ENCODE data around the gene SBNO2.

Gene SBNO2

DNA sequence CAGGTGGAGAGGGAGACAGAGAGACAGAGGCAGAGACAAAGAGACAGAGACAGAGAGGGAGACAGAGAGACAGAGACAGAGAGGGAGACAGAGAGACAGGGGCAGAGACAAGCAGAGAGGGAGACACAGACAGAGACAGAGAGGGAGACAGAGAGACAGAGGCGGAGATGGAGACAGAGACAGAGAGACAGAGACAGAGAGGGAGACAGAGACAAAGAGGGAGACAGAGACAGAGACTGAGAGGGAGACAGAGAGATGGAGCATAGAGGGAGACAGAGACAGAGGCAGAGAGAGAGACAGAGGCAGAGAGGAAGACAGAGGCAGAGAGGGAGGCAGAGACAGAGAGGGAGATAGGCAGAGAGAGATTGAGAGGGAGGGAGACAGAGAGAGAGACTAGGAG is 29.3 kb downstream of the SBNO2 start:
- DNase-seq: no peak
- Histone ChIP-seq H3K36me3 (peaks cover 14% of the 10 kb centered on the region), H3K4me1 (no peaks in the 10 kb centered on the region), H3K27me3 (no peaks in the 10 kb centered on the region), H3K4me3 (ENCODE audit: low read depth, low read length) (no peak overlapping the region), H3K9me3 (no peaks in the 10 kb centered on the region)
- TF ChIP-seq, protein P1, sequence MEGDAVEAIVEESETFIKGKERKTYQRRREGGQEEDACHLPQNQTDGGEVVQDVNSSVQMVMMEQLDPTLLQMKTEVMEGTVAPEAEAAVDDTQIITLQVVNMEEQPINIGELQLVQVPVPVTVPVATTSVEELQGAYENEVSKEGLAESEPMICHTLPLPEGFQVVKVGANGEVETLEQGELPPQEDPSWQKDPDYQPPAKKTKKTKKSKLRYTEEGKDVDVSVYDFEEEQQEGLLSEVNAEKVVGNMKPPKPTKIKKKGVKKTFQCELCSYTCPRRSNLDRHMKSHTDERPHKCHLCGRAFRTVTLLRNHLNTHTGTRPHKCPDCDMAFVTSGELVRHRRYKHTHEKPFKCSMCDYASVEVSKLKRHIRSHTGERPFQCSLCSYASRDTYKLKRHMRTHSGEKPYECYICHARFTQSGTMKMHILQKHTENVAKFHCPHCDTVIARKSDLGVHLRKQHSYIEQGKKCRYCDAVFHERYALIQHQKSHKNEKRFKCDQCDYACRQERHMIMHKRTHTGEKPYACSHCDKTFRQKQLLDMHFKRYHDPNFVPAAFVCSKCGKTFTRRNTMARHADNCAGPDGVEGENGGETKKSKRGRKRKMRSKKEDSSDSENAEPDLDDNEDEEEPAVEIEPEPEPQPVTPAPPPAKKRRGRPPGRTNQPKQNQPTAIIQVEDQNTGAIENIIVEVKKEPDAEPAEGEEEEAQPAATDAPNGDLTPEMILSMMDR (IDR thresholded peaks at IDR 0.05; ENCODE audit: low read depth, low read length): no peak

DNA sequence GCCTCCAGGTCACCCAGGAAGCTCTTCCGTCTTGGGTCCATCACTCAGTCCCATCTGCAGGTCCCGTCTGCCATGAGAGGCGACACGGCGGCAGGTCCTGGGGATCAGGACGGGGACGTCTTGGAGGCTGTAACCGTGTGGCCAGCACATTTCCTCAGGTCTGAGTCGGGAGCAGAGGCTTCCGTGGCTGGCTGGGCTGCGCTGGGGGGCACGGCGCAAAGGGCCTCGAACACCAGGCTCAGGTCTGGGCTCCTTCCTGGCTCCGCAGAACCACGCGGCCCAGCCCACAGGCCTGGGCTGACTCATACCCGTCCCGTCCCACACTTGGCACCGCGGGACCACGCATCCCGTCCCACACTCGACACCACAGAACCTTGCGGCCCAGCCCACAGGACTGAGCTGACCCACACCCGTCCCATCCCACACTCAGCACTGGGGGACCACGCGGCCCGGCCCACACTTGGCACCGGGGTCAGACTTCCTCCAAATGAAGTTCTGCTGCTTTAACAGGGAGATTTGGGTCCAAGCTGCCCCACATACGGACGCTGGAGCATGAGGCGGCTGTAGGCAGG is 30.2 kb downstream of the SBNO2 start:
- Histone ChIP-seq H3K36me3 (peaks cover 14% of the 10 kb centered on the region), H3K27me3 (no peaks in the 10 kb centered on the region), H3K9me3 (no peaks in the 10 kb centered on the region), H3K4me3 (ENCODE audit: low read depth, low read length) (no peak overlapping the region), H3K4me1 (no peaks in the 10 kb centered on the region)
- TF ChIP-seq, protein P1 (IDR thresholded peaks at IDR 0.05; ENCODE audit: low read depth, low read length): no peak
- DNase-seq: no peak

GRCh38 chr19:1141944-1142343 is 32.1 kb downstream of the SBNO2 start:
- Histone ChIP-seq H3K4me1 (no peaks in the 10 kb centered on the region), H3K36me3 (peaks cover 14% of the 10 kb centered on the region), H3K9me3 (no peaks in the 10 kb centered on the region), H3K4me3 (ENCODE audit: low read depth, low read length) (no peak overlapping the region), H3K27me3 (no peaks in the 10 kb centered on the region)
- DNase-seq: no peak
- TF ChIP-seq, protein P1 (IDR thresholded peaks at IDR 0.05; ENCODE audit: low read depth, low read length): no peak

GRCh38 chr19:1140272-1141027 is 33.6 kb downstream of the SBNO2 start:
- no peak overlapping the region for H3K4me3 ChIP-seq (ENCODE audit: low read depth, low read length)
- no peaks in the 10 kb centered on the region for H3K27me3 ChIP-seq
- TF ChIP-seq, protein P1 (IDR thresholded peaks at IDR 0.05; ENCODE audit: low read depth, low read length): no peak
- no peaks in the 10 kb centered on the region for H3K9me3 ChIP-seq
- DNase-seq: no peak
- peaks cover 17% of the 10 kb centered on the region for H3K36me3 ChIP-seq
- H3K4me1 ChIP-seq: no peaks in the 10 kb centered on the region

- no peak overlapping the region for H3K4me3 ChIP-seq (ENCODE audit: low read depth, low read length)
- TF ChIP-seq, protein P1 (IDR thresholded peaks at IDR 0.05; ENCODE audit: low read depth, low read length): no peak
- peaks cover 17% of the 10 kb centered on the region for H3K36me3 ChIP-seq
- DNase-seq: no peak
- H3K4me1 ChIP-seq: no peaks in the 10 kb centered on the region
- no peaks in the 10 kb centered on the region for H3K27me3 ChIP-seq
- no peaks in the 10 kb centered on the region for H3K9me3 ChIP-seq
Observed at GRCh38 chr19:1139126-1139525, 34.9 kb downstream of the SBNO2 start.

DNA sequence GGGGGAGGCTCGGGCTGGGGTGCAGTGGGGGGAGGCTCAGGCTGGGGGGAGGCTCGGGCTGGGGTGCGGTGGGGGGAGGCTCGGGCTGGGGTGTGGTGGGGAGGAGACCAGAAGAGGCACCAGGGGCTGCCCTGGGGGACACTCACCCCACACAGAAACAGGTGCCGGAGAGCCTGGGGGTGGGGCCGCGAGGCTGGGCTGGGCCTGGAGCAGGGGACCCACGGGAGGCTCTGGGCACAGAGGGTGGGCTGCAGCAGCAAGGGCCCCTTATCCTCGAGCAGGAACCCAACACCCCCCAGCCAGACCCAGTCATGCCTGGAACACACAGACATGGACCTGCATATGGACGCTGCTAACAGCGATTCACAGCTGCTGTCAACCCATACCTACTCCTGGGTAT is 35.9 kb downstream of the SBNO2 start:
- Histone ChIP-seq H3K9me3 (no peaks in the 10 kb centered on the region), H3K4me1 (no peaks in the 10 kb centered on the region)
- TF ChIP-seq, protein P1 (IDR thresholded peaks at IDR 0.05; ENCODE audit: low read depth, low read length): no peak

More for the DNA sequence above, 35.9 kb downstream of the SBNO2 start:
- DNase-seq: no peak
- H3K36me3 ChIP-seq: peaks cover 7% of the 10 kb centered on the region
- no peak overlapping the region for H3K4me3 ChIP-seq (ENCODE audit: low read depth, low read length)
- H3K27me3 ChIP-seq: no peaks in the 10 kb centered on the region

Measured in BE2C (cell line).